CD4-positive, alpha-beta T cell treated with Interleukin-21 for 1 hour (primary cell): ENCODE data around the gene CRISPLD2.
"Not testable (repeated sequence)": the region's sequence is repeated elsewhere in the genome, so short reads cannot be mapped to it uniquely, and the experiment has no call there.

Source experiments
- DNase-seq: peaks from one replicate; pipeline ENCODE4 v3.0.0-alpha.2; 2020

Gene CRISPLD2

DNA sequence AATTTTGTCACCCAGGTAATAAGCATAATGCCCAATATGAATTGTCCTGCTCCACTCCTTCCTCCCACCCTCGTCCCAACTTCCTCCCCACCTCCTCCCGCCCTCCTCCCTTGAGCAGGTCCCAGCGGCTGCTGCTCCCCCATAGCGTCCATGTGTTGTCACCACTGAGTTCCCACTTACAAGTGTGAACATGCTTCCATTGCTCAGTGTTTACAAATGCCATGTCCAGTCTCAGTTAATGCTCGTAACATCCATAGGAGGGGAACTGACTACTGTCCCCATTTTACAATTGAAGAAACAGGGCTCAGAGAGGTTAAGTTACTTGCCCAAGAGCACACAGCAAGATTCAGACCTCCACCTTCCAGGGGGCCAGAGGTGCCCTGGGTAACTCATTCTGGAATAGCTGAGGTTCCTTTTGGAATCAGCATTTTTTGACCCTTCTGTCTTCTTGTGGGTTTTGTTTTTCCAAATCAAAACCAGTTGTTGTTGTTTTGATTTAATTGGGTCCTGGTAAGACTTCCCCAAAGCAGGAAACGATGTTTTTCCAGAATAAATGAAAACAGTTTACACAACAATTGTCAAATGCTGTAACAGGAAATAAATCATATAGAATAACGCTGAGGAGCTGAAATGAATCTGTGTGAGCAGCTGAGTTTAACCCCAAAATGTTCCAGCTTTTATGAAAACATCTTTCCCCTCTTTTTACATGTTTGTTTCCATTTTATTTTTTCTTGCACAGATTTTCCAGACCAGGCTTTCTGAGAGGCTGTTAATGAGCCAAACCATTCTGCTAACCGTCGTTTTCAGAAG, 117.6 kb downstream of the CRISPLD2 start:
- no peak for DNase-seq

DNA sequence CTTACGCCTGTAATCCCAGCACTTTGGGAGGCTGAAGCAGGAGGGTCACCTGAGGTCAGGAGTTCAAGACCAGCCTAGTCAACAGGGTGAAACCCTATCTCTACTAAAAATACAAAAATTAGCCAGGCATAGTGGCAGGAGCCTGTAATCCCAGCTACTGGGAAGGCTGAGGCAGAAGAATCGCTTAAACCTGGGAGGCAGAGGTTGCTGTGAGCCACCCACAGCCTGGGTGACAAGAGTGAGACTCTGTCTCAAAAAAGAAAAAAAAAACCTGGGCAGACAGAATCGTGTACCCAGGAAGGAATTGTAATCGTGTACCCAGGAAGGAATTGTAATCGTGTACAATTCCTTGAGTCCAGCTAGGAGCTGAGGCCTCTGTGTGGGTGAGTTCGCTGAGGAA, 118.8 kb downstream of the CRISPLD2 start:
- not testable (repeated sequence) for DNase-seq

DNA sequence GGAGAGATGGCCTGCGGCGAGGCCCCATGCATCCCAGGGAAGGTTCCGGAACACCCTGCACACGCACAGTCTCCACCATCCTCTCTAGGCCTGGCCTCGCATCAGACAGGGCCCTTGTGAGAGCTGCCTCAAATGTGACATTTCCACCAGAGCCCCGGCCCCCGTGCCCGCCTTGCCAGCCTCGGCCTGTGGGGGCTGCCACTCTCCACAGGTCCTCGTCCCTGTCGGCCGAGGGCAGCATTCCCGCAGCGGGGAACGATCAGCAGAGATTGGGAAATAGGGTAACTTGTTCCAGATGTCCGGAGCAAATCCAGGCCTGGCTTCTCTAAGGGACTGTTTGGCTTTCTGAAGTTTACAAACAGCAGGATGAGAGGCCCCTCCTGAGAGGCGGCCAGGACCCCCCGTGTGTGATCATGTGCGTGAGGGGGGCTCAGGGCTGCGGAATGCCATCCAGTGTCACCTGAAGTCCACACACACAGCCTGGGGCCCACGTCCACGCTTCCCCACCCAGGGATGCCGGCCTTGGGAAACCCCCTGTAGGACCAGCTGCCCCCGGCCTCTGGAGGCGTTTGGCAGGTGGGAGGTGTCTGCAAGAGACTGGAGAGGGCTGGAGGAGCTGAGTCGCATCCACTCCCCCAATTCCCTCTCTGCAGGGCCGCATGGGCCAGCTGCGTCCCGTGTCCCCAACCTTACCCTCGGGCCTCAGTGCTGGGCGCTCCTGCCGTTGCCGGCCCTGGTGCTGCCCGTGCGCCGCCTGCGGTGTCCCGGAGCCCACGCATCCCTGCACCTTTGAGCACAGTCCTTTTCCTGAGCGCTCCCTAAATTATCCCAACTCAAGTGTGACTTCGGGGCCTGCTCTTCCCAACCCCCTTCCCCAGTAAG, 121.1 kb downstream of the CRISPLD2 start:
- no peak for DNase-seq

DNA sequence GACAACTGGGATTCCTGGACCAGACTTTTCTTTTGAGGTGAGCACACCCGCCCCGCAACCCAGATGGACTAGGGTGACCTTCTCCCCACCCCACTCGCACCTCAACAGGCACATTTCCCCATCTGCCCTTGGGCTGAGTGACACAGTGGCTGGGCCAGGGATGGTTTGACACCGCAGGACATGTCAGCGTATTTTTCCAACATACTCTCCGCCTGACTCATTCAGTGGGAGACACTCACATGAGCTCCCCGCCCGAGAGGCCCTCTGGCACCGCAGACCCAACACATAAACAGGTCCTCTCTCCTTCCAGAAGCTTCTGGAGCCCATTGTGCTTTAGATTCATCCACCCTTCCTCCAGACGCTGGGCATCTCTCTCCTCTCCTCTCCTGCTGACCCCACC, 122.1 kb downstream of the CRISPLD2 start:
- DNase-seq: no peak

DNA sequence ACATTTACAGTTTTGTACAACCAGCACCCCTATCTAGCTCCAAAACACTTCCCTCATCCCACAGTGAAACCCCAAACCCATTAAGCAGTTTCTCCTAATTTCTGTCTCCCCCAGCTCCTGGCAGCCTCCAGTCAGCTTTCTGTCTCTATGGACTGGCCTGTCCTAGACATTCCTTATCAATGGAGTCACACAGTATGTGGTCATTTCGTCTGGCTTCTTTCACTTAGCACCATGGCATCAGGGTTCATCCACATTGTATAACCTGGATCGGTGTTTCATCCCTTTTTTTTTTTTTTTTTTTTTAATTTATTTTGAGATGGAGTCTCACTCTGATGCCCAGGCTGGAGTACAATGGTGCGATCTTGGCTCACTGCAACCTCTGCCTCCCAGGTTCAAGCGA, 123.0 kb downstream of the CRISPLD2 start:
- DNase-seq: no peak

DNA sequence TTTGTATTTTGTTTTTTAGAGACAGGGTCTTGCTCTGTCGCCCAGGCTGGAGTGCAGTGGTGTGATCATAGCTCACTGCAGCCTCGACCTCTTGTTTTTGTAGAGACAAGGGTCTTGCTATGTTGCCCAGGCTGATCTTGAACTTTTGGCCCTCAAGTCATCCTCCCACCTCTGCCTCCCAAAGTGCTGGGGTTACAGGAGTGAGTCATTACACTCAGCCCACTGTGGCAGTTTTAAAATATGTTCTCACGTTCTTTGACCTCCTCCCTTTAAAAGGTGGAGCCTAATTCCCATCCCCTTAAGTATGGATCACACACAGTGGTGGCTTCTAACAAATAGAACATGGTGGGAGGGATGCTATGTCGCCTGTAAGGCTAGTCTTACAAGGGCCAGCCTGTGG, 123.8 kb downstream of the CRISPLD2 start:
- no peak for DNase-seq

DNA sequence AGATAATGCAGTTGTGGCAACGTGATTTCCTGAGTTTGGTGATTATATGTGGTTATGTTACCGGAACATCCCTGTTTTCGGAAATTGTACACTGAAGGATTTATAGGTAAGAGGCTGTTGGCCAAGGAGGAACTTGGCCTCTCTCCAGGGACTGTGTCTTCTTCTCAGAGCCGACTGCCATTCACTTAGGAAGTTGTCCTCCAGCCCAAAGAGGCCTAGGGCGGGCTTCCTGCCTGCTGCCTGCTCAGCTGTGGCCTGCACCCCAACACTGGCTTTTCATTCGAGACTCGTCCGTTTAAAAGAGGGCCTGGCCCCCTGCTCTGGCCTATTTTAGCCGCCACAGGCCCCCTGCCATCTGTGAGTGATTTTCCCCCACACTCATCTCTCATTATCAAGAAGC, 127.2 kb downstream of the CRISPLD2 start:
- no peak for DNase-seq

DNA sequence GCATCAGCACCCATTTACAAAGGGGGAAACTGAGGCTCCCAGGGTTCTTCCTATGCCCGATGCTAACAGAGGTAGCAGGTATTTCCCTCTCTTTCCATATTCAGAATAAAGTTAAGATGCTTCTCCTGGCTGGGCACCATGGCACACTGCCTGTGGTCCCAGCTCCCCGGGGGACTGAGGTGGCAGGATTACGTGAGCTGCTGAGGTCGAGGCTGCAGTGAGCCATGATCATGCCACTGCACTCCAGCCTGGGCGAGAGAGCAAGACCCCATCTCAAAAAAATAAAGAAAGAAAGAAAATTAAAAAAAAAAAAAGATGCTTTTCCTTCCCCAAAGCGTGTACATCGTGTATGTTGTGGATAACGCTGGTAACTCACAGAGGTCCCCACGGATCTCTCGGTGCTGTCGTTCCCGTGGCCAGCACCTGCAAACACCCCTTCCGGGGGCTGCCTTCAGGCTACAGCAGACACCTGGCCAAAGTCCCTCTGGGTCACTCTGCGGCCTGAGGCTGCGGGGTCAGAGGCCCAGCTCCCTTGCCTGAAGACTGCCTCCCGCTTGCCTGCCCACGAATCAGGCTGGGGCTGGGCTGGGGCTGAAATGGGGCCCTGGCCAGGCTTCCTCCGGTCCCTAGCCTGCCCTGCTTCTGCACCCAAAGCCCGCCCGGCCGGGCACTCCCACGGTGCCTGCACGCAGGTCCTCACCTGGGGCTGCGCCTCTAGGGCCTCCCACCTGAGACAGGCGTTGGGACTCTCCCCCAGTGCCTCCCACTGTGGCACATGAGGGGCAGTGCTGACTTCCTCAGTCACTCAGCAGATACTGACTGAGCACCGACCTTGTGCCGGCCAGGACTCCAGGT, 128.4 kb downstream of the CRISPLD2 start:
- DNase-seq: no peak

DNA sequence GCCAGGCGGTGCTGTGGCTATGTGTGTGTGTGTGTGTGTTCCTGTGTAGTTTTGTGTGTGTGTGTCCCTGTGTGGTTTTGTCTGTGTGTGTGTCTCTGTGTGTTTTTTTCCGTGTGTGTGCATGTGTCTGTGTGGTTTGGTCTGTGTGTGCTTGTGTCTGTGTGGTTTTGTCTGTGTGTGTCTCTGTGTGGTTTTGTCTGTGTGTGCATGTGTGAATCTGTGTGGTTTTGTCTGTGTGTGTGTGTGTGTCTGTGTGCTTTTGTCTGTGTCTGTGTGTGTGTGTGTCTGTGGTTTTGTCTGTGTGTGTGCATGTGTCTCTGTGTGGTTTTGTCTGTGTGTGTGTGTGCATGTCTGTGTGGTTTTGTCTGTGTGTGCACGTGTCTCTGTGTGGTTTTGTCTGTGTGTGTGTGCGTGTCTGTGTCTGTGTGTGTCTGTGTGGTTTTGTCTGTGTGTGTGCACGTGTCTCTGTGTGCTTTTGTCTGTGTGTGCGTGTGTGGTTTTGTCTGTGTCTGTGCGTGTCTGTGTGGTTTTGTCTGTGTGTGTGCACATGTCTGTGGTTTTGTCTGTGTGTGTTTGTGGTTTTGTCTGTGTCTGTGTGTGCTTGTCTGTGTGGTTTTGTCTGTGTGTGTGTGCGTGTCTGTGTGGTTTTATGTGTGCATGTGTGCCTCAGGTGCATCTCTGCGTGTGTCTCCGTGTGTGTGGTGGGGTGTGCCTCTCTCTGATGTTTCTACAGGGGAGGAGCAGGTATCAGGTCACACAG, 129.2 kb downstream of the CRISPLD2 start:
- DNase-seq: peak; percentile 11

DNA sequence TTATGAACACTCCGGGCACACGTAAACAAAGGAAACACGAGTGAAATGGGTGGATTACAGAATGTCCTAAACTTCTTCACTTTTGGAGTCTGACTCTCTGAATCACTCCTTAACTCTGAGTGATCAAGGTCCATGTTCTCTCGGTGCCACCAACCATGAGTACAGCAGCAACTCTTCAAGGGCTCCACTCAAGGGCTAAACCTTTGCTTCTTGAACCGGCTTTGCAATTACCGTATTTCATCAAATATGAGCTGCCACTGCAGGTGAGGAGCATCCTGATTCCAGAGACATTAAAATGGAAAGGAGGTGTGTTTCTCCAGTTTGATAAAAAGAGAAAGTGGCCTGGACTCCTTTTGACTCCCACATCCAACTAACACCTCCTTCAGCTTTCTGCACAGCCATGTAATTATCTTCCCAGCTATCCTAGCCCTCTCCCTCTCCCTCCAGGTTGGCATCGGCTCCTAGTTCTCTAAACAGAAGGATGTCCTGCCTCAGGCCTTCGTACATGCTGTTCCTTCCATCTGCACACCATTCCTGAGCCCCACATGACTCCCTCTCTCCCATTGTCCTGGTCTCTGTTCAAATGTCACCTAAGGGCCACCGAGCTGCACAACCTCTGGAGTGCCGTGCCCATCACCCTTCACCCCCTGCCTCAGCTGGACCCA, 130.1 kb downstream of the CRISPLD2 start:
- DNase-seq: no peak

DNA sequence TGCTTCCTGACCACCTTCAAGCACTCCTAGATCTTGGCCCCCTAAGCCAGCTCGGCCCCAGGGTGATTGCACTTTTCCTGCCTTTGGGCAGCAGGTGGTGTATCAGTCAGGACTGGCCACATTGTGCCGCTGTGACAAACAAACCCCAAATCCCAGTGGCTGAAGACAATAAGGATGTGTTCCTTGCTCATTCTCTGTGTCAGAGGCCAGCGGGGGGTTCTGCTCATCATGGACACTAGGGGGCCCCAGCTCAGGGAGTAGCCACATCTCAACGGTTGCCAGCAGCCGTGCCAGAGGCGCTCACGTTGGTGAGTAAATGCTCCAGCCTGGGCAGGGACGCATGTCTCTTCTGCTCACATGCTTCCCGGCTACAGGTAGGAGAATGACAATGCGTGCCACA, 131.1 kb downstream of the CRISPLD2 start:
- DNase-seq: peak; percentile 36

DNA sequence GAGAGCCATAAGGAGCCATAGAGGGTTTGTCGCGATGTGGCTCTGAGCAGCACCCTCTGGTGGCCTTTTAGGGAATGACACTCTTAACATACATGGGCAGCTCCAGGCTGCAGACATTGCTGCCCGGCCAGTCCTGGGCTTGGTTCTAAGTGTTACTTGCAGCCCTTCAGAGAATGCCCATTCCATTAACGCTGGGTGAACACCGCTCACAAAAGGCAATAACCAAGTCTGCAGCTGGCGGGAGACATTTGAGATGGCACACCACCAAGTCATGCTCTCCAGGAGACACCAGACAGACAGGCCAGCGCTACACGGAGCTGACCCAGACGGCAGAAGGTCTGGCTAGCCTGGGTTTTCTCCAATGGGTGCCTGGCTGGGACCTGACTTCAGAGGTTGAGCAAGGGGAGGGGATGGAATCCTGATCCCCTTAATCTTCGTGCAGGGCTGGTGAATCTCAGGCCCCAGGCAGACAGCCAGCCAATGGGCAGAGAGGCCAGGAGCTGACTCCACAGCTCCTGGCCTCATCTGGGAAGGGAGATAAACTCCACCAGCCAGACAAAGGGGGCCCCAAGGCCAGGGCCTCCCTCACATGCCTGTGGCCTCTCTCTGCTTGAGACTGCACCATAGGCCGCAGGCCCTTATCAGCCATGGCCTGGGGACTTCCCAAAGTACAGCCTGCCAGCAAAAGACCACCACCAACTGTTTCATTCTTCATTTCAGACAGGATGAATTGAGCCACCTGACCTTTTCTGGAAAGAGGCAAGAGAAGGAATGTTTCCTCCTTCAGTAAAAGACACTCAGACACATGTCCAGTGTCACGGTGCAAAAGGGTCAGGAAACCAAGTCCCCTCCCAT, 132.8 kb downstream of the CRISPLD2 start:
- peak; percentile 81 for DNase-seq

DNA sequence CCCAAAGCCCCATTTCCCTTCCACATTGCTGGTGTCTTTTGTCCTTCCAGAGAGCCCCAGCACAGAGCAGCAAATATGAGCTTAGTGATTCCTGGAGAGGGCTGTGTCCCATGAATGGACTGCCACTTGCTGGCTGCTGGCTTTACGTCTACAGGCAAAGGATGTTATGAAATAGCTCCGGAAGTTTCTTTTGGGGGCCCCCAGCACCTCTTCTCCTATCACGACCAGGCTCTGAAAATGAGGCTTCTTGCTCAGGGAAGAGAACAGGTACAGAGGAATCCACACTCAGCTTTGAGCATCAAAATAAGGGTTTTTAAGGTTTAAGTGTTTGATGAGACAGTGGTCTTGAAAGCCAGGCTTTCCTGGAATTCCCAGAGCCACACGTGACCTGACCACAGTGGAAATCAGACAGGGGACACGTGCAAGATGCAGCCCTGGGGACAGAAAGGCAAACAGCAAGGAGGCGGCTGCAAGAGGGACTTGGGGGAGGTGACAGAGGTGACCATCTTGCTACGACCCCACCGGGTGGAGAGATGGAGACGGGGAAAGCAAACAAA, 133.5 kb downstream of the CRISPLD2 start:
- DNase-seq: no peak

DNA sequence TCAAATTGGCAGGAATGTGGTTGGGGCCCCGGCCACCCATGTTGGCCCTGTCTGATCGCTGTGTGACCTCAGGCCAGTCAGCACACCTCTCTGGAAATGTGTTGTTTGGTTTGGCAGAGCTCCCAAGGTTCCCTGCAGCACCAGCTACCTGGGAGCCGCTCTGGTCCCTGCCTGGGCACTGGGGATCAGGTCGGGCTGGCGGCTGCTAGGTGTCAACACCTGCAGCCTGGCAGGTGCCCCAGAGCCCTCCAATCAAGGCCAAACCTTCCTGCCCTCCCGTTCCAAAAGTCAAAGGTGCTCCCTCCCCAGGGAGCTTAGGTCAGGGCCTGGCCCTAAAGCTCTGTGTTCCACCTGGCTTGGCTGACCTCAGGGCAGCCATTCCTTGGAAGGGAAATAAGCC, 135.6 kb downstream of the CRISPLD2 start:
- no peak for DNase-seq

DNA sequence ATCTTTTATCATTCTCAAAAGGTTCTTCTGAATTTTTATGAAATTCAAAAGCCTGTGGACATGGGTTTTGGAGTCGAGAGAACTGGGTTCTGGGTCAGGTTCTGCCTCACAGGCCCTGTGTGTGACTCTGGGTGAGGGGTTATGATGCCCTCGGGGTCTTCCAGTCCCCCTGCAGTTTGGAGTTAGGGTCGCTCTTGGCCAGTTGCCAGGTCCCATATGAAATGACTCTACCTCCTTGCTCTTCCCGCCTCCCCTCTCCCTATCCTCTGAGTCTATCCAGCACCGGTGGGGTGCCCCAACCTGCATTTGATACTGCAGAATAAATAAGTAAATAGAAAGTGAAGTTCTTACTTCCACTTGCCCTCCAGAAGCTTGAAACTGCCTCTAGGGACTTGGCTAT, 137.4 kb downstream of the CRISPLD2 start:
- DNase-seq: no peak

DNA sequence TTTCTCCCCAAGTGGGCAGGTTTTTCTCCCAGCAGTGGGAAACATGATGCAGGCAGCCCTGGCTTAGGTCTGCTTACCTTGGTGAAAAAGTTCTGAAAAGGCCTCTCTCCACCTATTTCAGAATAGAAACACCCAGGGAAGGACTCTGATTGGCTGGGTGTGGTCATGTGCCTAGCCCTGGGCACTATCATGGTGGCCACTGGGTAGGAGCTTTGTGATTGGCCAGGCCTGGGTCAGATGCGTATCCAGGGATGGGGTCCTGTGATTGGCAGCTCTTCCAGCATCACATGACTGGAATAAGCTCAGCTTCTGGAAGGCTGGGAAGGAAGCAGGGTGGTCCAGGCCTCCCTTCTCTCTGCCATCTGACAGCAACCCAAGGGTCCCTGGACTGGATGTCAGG, 138.0 kb downstream of the CRISPLD2 start:
- DNase-seq: no peak
